DND-41 (cell line): Measurements from ENCODE around the gene CTIF.

ENCODE experiments used
- CTCF ChIP-seq: IDR thresholded peaks from 2 replicates; pipeline ENCODE4 v1.5.1; 2012; ENCODE audit warnings: borderline replicate concordance, low read length, moderate library complexity, mild to moderate bottlenecking; ENCODE audit not compliant: poor library complexity, severe bottlenecking; ENCODE audit errors: extremely low read depth
- EZH2 ChIP-seq: IDR thresholded peaks from 3 replicates; pipeline ENCODE4 v1.6.1; 2012; ENCODE audit warnings: borderline replicate concordance, low read depth, mild to moderate bottlenecking, moderate library complexity, low read length, inconsistent platforms; ENCODE audit not compliant: severe bottlenecking

GRCh38 chr18:48546396-48546795 lies 7.6 kb downstream of the CTIF start:
- TF ChIP-seq CTCF (no peak), EZH2 (no peak)
